ENCODE data around the gene NT5E. TPM values are rescaled to one million over a fixed set of nuclear protein-coding genes. Genes with fewer than 3 reads are reported as not detected.

NT5E gene
- total and polyA plus RNA-seq, 9 donors = 29.3 to 68.7 (median 47.4) TPM

DNA sequence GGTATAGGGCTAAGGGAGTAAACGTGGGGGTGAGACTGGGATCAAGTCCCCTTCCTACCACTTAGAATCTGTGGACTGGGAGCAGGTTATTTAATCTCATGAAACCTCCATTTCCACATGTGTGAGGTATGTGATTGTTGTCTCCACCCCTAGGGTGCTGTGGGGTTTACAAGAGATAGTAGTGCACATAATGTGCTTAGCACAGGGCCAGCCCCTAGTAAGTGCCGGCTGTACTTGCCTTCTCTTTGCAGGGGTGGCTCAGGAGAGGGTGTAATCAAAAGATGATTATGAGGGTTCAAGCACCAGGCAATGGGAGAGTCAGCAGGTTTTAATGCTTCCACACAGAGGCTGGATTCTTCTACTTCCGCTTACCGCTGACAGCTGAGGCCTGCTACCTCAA lies 6.9 kb downstream of the NT5E start:
- H3K4me3 ChIP-seq = no peak overlapping the region
- no peak for DNase-seq
- H3K27ac ChIP-seq = peak overlapping the region in 1 of 2 donors; percentile 88
- no peaks in the 10 kb centered on the region for H3K36me3 ChIP-seq
- 80 to 84% (median 82%) methylated on average over 4 of the region's 4 CpGs for WGBS, 3 donors
- no peaks in the 10 kb centered on the region for H3K27me3 ChIP-seq
- TF ChIP-seq EP300 (IDR thresholded peaks at IDR 0.05) = no peak
- TF ChIP-seq POLR2A (IDR thresholded peaks at IDR 0.05) = no peak
- TF ChIP-seq CTCF (IDR thresholded peaks at IDR 0.05) = no peak
- peaks cover 24% of the 10 kb centered on the region for H3K4me1 ChIP-seq (ENCODE audit: insufficient read depth)
- H3K9me3 ChIP-seq = no peaks in the 10 kb centered on the region
- intact Hi-C loops (cut with DNase I) = no loop called here

DNA sequence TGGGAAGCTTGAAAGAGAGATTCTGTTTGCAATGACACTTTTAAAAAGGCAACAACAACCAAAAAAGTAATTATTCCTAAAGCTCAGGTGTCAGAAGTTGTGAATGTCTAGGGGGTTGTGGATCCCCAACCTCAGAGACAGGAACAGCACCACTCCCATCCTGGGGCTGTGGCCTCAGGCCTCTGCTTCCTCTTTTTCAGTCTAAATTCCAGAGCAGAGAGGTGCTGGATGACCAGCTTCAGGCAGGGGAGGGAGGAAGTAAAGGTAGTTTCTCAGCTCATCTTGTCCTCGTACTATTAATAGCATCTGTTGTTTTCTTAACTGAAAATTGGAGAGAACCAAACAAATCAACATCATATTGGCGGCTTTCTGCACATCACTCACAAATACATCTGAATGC lies 8.3 kb downstream of the NT5E start:
- no peak for TF ChIP-seq CTCF (IDR thresholded peaks at IDR 0.05)
- TF ChIP-seq POLR2A (IDR thresholded peaks at IDR 0.05) = no peak
- no peak for TF ChIP-seq EP300 (IDR thresholded peaks at IDR 0.05)
- intact Hi-C loops (cut with DNase I) = no loop called here
- peak overlapping the region in 1 of 2 donors; percentile 88 for H3K27ac ChIP-seq
- no peak overlapping the region for H3K4me3 ChIP-seq
- no peak for DNase-seq
- peaks cover 24% of the 10 kb centered on the region for H3K4me1 ChIP-seq (ENCODE audit: insufficient read depth)
- no peaks in the 10 kb centered on the region for H3K27me3 ChIP-seq
- H3K9me3 ChIP-seq = no peaks in the 10 kb centered on the region
- H3K36me3 ChIP-seq = no peaks in the 10 kb centered on the region
- 53 to 62% (median 57%) methylated on average over 2 of the region's 2 CpGs for WGBS, 3 donors

DNA sequence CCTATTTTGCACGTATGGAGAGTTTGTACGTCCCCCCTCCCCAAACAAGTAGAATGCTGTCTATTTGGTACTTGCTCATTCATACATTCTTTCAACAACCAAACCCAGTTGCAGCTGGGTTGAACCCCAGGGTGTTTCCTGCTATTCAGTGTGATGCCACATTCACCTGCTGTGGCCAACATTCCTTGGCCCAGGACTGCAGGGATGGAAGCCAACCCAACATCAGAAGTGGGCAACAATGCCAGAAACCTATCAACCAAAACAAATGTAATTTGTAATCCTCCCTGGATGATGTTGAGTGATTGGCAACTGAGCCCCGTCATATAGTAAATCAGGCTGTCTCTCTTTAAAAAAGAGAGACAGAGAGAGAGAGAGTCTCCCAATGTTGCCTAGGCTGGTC lies 8.9 kb downstream of the NT5E start:
- no peak for DNase-seq
- TF ChIP-seq EP300 (IDR thresholded peaks at IDR 0.05) (no peak), CTCF (IDR thresholded peaks at IDR 0.05) (no peak), POLR2A (IDR thresholded peaks at IDR 0.05) (no peak)
- Histone ChIP-seq H3K4me1 (ENCODE audit: insufficient read depth) (peaks cover 23% of the 10 kb centered on the region), H3K27ac (peak overlapping the region; percentile 3 to 88), H3K36me3 (no peaks in the 10 kb centered on the region), H3K27me3 (no peaks in the 10 kb centered on the region), H3K9me3 (no peaks in the 10 kb centered on the region), H3K4me3 (no peak overlapping the region)
- intact Hi-C loops (cut with DNase I) = no loop called here
- 80 to 89% (median 87%) methylated on average over 3 of the region's 3 CpGs for WGBS, 3 donors

GRCh38 chr6:85459224-85459901 lies 9.5 kb downstream of the NT5E start:
- H3K36me3 ChIP-seq = no peaks in the 10 kb centered on the region
- 8 to 9% (median 8%) methylated on average over 4 of the region's 4 CpGs for WGBS, 3 donors
- no peaks in the 10 kb centered on the region for H3K9me3 ChIP-seq
- TF ChIP-seq CTCF (IDR thresholded peaks at IDR 0.05) (no peak), POLR2A (IDR thresholded peaks at IDR 0.05) (no peak), EP300 (IDR thresholded peaks at IDR 0.05) (no peak)
- peaks cover 23% of the 10 kb centered on the region for H3K4me1 ChIP-seq (ENCODE audit: insufficient read depth)
- H3K27ac ChIP-seq = peak overlapping the region; percentile 3 to 88
- intact Hi-C loops (cut with DNase I) = no loop called here
- no peaks in the 10 kb centered on the region for H3K27me3 ChIP-seq
- H3K4me3 ChIP-seq = no peak overlapping the region
- DNase-seq = no peak
